Vagina (tissue), 2 donors: ENCODE results near the gene MYH11. TPM values are rescaled to one million over a fixed set of nuclear protein-coding genes. Genes with fewer than 3 reads are reported as not detected.
"Not testable (repeated sequence)": the region's sequence is repeated elsewhere in the genome, so short reads cannot be mapped to it uniquely, and the experiment has no call there.

Experiments used
- DNase-seq, 2 donors: peaks; one replicate each; pipeline ENCODE4 v3.0.0-alpha.2; 2017; ENCODE audit errors: extremely low spot score in 2 of 2
- H3K27ac ChIP-seq: fragments of 200-600 bp; sonication (generic); one replicate; pipeline ENCODE4 v1.5.1; 2019
- H3K27me3 ChIP-seq: fragments of 200-600 bp; sonication (generic); one replicate; pipeline ENCODE4 v1.5.1; 2019
- H3K36me3 ChIP-seq, 2 donors: fragments of 200-600 bp; sonication (generic); one replicate each; pipeline ENCODE4 v1.5.1; 2017 to 2019
- H3K4me1 ChIP-seq: fragments of 200-600 bp; sonication (generic); one replicate; pipeline ENCODE4 v1.5.1; 2019
- H3K4me3 ChIP-seq, 2 donors: fragments of 200-600 bp; sonication (generic); 1 replicate in 1 of 2; 2 replicates in 1 of 2; pipeline ENCODE4 v1.5.1; 2016 to 2019
- H3K9me3 ChIP-seq: fragments of 200-600 bp; sonication (generic); one replicate; pipeline ENCODE4 v1.5.1; 2019
- CTCF ChIP-seq, 3 experiments: fragments of 450-650 bp in 2 of 3; fragments of 200-600 bp in 1 of 3; sonication (generic) in 1 of 3; IDR thresholded peaks; one replicate each; pipeline ENCODE4 v1.5.1; 2017 to 2019; ENCODE audit warnings: antibody characterized with exemption in 3 of 3, mild to moderate bottlenecking in 2 of 3, moderate library complexity in 2 of 3
- POLR2A ChIP-seq, 2 donors: fragments of 450-650 bp; IDR thresholded peaks; one replicate each; pipeline ENCODE4 v1.6.1; 2017; ENCODE audit warnings: antibody characterized with exemption in 2 of 2, mild to moderate bottlenecking in 2 of 2, moderate library complexity in 2 of 2
- POLR2AphosphoS5 ChIP-seq, 2 donors: sonication (generic); formaldehyde crosslinking; IDR thresholded peaks; one replicate each; pipeline ENCODE4 v1.9.0; 2017; ENCODE audit warnings: antibody characterized with exemption in 2 of 2, mild to moderate bottlenecking in 2 of 2, low read depth in 1 of 2; ENCODE audit not compliant: insufficient read depth in 1 of 2
- intact Hi-C: fragments of 100-400 bp; cut with DNase I; formaldehyde crosslinking; loops from one replicate; pipeline ENCODE4 v1.15.1; 2023
- total RNA-seq: library from RNA; depleted of rRNA; stranded (reverse); fragments of >200 nt; gene quantifications from one replicate; pipeline ENCODE4 v1.2.3, GENCODE V29; 2016

Gene MYH11
- total RNA-seq, 1 donor from 2014 or later: 822 TPM

- Histone ChIP-seq H3K27me3 (no peaks in the 10 kb centered on the region), H3K36me3 (no peaks in the 10 kb centered on the region), H3K4me3 (peak overlapping the region; percentile 36 to 48), H3K9me3 (no peaks in the 10 kb centered on the region), H3K4me1 (peaks cover 22% of the 10 kb centered on the region), H3K27ac (peak overlapping the region; percentile 39)
- intact Hi-C loops: no loop called here
- no peak for DNase-seq
- no peak for TF ChIP-seq CTCF (IDR thresholded peaks at IDR 0.05)
- TF ChIP-seq POLR2AphosphoS5 (IDR thresholded peaks at IDR 0.05; ENCODE audit: insufficient read depth in 1 of 2, low read depth in 1 of 2): no peak
- no peak for TF ChIP-seq POLR2A (IDR thresholded peaks at IDR 0.05)
Measured at GRCh38 chr16:15854061-15854460, 2.8 kb downstream of the MYH11 start.

GRCh38 chr16:15853021-15853420 lies 3.8 kb downstream of the MYH11 start:
- Histone ChIP-seq H3K9me3 (no peaks in the 10 kb centered on the region), H3K27me3 (no peaks in the 10 kb centered on the region), H3K4me1 (peaks cover 16% of the 10 kb centered on the region), H3K36me3 (no peaks in the 10 kb centered on the region), H3K4me3 (peak overlapping the region; percentile 36 to 48), H3K27ac (peak overlapping the region; percentile 39)
- DNase-seq: no peak
- TF ChIP-seq POLR2A (IDR thresholded peaks at IDR 0.05) (no peak), CTCF (IDR thresholded peaks at IDR 0.05) (no peak), POLR2AphosphoS5 (IDR thresholded peaks at IDR 0.05; ENCODE audit: insufficient read depth in 1 of 2, low read depth in 1 of 2) (no peak)
- intact Hi-C loops: no loop called here

GRCh38 chr16:15850555-15850954 lies 6.3 kb downstream of the MYH11 start:
- DNase-seq, H3K9me3 ChIP-seq, H3K4me1 ChIP-seq, H3K27me3 ChIP-seq, H3K27ac ChIP-seq, intact Hi-C loops, H3K36me3 ChIP-seq, H3K4me3 ChIP-seq: not testable (repeated sequence)

- no peak overlapping the region for H3K27ac ChIP-seq
- TF ChIP-seq CTCF (IDR thresholded peaks at IDR 0.05) (no peak), POLR2A (IDR thresholded peaks at IDR 0.05) (no peak), POLR2AphosphoS5 (IDR thresholded peaks at IDR 0.05; ENCODE audit: insufficient read depth in 1 of 2, low read depth in 1 of 2) (no peak)
- H3K9me3 ChIP-seq: no peaks in the 10 kb centered on the region
- no peak for DNase-seq
- no peaks in the 10 kb centered on the region for H3K36me3 ChIP-seq
- intact Hi-C loops: no loop called here
- peak overlapping the region in 1 of 2 donors; percentile 24 for H3K4me3 ChIP-seq
- no peaks in the 10 kb centered on the region for H3K27me3 ChIP-seq
- H3K4me1 ChIP-seq: no peaks in the 10 kb centered on the region
Measured at GRCh38 chr16:15849209-15849981, 7.4 kb downstream of the MYH11 start.

- Histone ChIP-seq H3K9me3 (no peaks in the 10 kb centered on the region), H3K36me3 (no peaks in the 10 kb centered on the region), H3K27ac (no peak overlapping the region), H3K27me3 (no peaks in the 10 kb centered on the region), H3K4me1 (no peaks in the 10 kb centered on the region), H3K4me3 (no peak overlapping the region)
- no peak for DNase-seq
- intact Hi-C loops: no loop called here
- no peak for TF ChIP-seq POLR2AphosphoS5 (IDR thresholded peaks at IDR 0.05; ENCODE audit: insufficient read depth in 1 of 2, low read depth in 1 of 2)
- no peak for TF ChIP-seq CTCF (IDR thresholded peaks at IDR 0.05)
- TF ChIP-seq POLR2A (IDR thresholded peaks at IDR 0.05): no peak
Measured at GRCh38 chr16:15847611-15848175, 9.1 kb downstream of the MYH11 start.
